Measurements from ENCODE around the gene OR52H1. TPM values are rescaled to one million over a fixed set of nuclear protein-coding genes. Genes with fewer than 3 reads are reported as not detected.

The OR52H1 gene
- total RNA-seq, 1 donor from 2014 or later = not detected

GRCh38 chr11:5557751-5558150, 9.4 kb upstream of the OR52H1 start:
- DNase-seq = no peak
- intact Hi-C loops (cut with micrococcal nuclease) = no loop called here
- no peak overlapping the region for H3K4me3 Mint-ChIP-seq
- peaks cover 9% of the 10 kb centered on the region for H3K27me3 Mint-ChIP-seq
- H3K4me1 Mint-ChIP-seq = no peaks in the 10 kb centered on the region
- no peak overlapping the region for H3K27ac Mint-ChIP-seq
- no peaks in the 10 kb centered on the region for H3K36me3 Mint-ChIP-seq (ENCODE audit: low read depth)
- H3K9me3 Mint-ChIP-seq = no peaks in the 10 kb centered on the region

DNA sequence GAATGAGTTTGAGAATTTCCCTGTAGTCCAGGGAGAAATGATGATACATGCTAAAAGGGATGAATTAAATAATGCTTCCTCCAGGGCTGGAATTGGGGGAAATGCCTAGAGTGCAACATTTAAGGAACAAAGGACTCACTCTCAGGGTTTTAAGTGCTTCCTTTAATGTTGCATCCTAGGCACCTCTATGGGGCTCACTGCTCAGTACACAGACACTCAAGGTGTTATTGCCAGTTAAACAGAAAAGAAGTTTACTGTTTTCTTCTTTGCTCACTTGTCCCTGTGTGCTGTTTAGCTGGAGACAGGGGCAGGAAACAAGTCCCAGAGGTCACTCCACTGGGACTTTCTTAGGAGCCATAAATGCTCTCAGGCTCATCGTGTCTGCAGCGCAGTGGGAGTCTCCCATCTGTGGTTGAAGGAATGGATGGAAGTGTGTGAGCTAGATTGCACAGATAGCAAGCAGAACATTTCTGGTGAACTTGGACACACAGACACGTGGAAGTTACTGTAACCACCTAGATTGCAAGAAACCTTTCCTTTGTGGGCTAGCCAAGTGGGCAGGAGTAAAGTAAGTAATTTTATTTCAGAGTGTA, 8.4 kb upstream of the OR52H1 start:
- no peak overlapping the region for H3K27ac Mint-ChIP-seq
- no peaks in the 10 kb centered on the region for H3K36me3 Mint-ChIP-seq (ENCODE audit: low read depth)
- intact Hi-C loops (cut with micrococcal nuclease) = no loop called here
- no peak for DNase-seq
- H3K4me3 Mint-ChIP-seq = no peak overlapping the region
- peaks cover 9% of the 10 kb centered on the region for H3K27me3 Mint-ChIP-seq
- H3K4me1 Mint-ChIP-seq = no peaks in the 10 kb centered on the region
- no peaks in the 10 kb centered on the region for H3K9me3 Mint-ChIP-seq

GRCh38 chr11:5553343-5553742, 5.0 kb upstream of the OR52H1 start:
- no peaks in the 10 kb centered on the region for H3K36me3 Mint-ChIP-seq (ENCODE audit: low read depth)
- no peak for DNase-seq
- H3K27ac Mint-ChIP-seq = no peak overlapping the region
- no peak overlapping the region for H3K4me3 Mint-ChIP-seq
- intact Hi-C loops (cut with micrococcal nuclease) = no loop called here
- H3K9me3 Mint-ChIP-seq = no peaks in the 10 kb centered on the region
- H3K4me1 Mint-ChIP-seq = no peaks in the 10 kb centered on the region
- peaks cover 7% of the 10 kb centered on the region for H3K27me3 Mint-ChIP-seq

DNA sequence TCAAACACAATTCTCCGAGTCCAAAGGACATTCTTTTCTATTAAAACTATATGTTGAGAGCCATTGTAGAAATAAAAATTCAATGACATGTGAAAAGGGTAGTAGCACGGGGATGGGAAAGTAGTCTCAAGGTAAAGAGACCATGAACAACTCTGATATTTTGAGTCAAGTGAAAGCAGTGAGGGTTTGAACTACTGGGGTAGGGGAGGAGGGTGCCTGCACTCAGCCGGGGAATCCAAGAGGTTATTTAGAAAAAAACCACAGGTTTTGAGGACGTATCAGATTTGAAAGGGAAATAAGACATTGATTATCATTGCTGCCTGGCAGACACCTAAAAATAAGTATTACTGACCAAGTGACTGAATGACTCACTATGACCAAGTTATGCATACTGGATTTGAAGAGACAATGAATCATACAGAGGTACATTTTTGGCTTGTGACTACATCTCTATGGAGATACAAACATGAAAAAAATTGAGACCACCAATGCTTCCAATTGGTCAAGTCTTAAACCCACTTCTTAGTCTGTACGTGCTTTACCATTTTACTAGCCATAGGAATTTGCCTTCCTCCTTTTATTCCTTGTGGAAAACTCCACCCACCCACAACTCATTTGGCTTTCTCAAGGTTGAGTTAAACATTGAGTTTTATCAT, 2.2 kb upstream of the OR52H1 start:
- H3K9me3 Mint-ChIP-seq = no peaks in the 10 kb centered on the region
- H3K27me3 Mint-ChIP-seq = no peaks in the 10 kb centered on the region
- intact Hi-C loops (cut with micrococcal nuclease) = no loop called here
- DNase-seq = no peak
- no peaks in the 10 kb centered on the region for H3K4me1 Mint-ChIP-seq
- H3K4me3 Mint-ChIP-seq = no peak overlapping the region
- H3K27ac Mint-ChIP-seq = no peak overlapping the region
- H3K36me3 Mint-ChIP-seq (ENCODE audit: low read depth) = no peaks in the 10 kb centered on the region

GRCh38 chr11:5547982-5548381, 358 bp downstream of the OR52H1 start:
- Mint-ChIP-seq H3K27me3 (no peaks in the 10 kb centered on the region), H3K27ac (no peak overlapping the region), H3K4me3 (no peak overlapping the region), H3K36me3 (ENCODE audit: low read depth) (no peaks in the 10 kb centered on the region), H3K9me3 (no peaks in the 10 kb centered on the region), H3K4me1 (no peaks in the 10 kb centered on the region)
- intact Hi-C loops (cut with micrococcal nuclease) = no loop called here
- no peak for DNase-seq

DNA sequence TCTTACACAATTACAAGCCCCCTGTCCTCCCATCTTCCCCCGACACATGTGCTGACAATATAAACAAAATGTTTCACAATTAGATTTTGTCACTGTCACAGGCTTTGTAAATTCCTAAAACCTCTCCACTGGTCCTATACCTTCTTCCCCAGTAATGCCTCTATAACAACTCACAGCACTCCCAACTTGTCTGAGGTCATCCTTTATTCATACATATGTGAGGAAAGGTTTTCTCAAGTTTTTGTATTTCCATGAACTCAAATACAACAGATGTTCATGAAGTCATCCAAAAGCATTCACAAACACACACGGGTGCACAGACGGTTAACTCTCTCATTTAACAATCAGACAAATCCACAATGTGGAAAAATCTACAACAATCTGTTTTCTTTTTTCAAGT, 1.9 kb downstream of the OR52H1 start:
- intact Hi-C loops (cut with micrococcal nuclease) = no loop called here
- Mint-ChIP-seq H3K27me3 (peaks cover 3% of the 10 kb centered on the region), H3K4me1 (no peaks in the 10 kb centered on the region), H3K27ac (no peak overlapping the region), H3K36me3 (ENCODE audit: low read depth) (no peaks in the 10 kb centered on the region), H3K9me3 (no peaks in the 10 kb centered on the region), H3K4me3 (no peak overlapping the region)
- DNase-seq = no peak

DNA sequence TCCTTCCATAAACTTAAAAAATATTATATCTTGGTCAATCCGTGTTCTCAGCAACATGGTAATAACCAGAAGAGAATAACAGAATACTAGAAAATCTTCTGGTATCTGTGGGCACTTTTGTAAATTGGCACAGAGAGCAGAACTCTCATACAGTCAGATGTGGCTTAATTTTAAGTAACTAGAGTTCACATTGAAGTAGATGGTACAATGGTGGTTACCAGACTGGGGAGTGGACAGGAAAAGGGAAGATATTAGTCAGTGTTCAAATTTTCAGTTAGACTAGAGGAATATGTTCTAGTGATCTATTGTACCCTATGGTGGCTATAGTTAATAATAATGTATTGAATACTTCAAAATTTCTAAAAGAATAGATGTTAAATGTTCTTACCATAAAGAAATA, 6.9 kb downstream of the OR52H1 start:
- DNase-seq = no peak
- peaks cover 4% of the 10 kb centered on the region for H3K9me3 Mint-ChIP-seq
- H3K4me1 Mint-ChIP-seq = no peaks in the 10 kb centered on the region
- H3K36me3 Mint-ChIP-seq (ENCODE audit: low read depth) = no peaks in the 10 kb centered on the region
- no peak overlapping the region for H3K4me3 Mint-ChIP-seq
- H3K27me3 Mint-ChIP-seq = peaks cover 7% of the 10 kb centered on the region
- intact Hi-C loops (cut with micrococcal nuclease) = no loop called here
- no peak overlapping the region for H3K27ac Mint-ChIP-seq

GRCh38 chr11:5536482-5536881, 11.9 kb downstream of the OR52H1 start:
- Mint-ChIP-seq H3K4me1 (no peaks in the 10 kb centered on the region), H3K27ac (no peak overlapping the region), H3K27me3 (peaks cover 5% of the 10 kb centered on the region), H3K36me3 (ENCODE audit: low read depth) (no peaks in the 10 kb centered on the region), H3K9me3 (peaks cover 4% of the 10 kb centered on the region), H3K4me3 (no peak overlapping the region)
- DNase-seq = no peak
- intact Hi-C loops (cut with micrococcal nuclease) = no loop called here

DNA sequence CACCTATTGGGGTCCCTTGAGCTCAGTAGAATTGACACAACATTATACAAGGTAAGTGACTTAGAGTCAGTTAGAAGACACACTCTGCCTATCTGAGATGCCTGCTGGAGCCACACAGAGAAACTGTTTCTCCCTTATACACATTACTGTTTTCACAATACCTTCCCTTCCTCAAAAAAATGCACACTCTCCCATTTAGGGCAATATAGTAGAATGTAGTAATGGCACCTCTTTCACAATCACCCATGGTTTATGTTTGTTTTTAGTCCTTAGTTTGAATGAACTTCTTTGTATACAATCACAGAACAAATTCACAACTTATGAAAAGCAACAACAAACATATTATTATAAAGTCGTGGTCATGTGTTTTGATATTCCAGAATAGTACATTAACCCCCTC, 14.3 kb downstream of the OR52H1 start:
- intact Hi-C loops (cut with micrococcal nuclease) = no loop called here
- peaks cover 5% of the 10 kb centered on the region for H3K27me3 Mint-ChIP-seq
- no peak overlapping the region for H3K4me3 Mint-ChIP-seq
- H3K9me3 Mint-ChIP-seq = peaks cover 4% of the 10 kb centered on the region
- no peaks in the 10 kb centered on the region for H3K4me1 Mint-ChIP-seq
- H3K27ac Mint-ChIP-seq = no peak overlapping the region
- DNase-seq = no peak
- H3K36me3 Mint-ChIP-seq (ENCODE audit: low read depth) = no peaks in the 10 kb centered on the region

GRCh38 chr11:5531053-5531831, 17.1 kb downstream of the OR52H1 start:
- Mint-ChIP-seq H3K9me3 (no peaks in the 10 kb centered on the region), H3K36me3 (ENCODE audit: low read depth) (no peaks in the 10 kb centered on the region), H3K4me1 (no peaks in the 10 kb centered on the region), H3K27me3 (peaks cover 2% of the 10 kb centered on the region), H3K4me3 (no peak overlapping the region), H3K27ac (no peak overlapping the region)
- DNase-seq = no peak
- intact Hi-C loops (cut with micrococcal nuclease) = no loop called here

DNA sequence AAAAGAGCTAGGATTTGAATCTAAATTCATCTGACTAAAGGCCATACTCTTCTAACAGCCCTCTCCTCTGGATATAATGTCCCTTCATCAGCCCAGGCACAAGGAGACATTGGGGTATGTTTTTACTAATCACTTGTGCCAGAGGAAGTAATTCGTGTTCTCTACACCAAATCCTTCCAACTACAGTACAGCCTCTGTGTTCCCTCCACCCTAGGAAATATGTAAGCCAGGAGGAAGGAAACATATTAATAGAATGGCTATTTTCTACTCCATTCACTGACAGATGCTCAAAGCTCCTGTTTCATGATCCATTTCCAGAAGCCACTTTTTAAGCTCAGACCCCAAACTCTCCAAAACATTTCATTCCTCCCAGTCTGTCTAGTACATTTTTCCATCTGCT, 19.8 kb downstream of the OR52H1 start:
- intact Hi-C loops (cut with micrococcal nuclease) = no loop called here
- Mint-ChIP-seq H3K4me1 (no peaks in the 10 kb centered on the region), H3K36me3 (ENCODE audit: low read depth) (no peaks in the 10 kb centered on the region), H3K4me3 (no peak overlapping the region), H3K9me3 (no peaks in the 10 kb centered on the region), H3K27me3 (no peaks in the 10 kb centered on the region), H3K27ac (no peak overlapping the region)
- no peak for DNase-seq

DNA sequence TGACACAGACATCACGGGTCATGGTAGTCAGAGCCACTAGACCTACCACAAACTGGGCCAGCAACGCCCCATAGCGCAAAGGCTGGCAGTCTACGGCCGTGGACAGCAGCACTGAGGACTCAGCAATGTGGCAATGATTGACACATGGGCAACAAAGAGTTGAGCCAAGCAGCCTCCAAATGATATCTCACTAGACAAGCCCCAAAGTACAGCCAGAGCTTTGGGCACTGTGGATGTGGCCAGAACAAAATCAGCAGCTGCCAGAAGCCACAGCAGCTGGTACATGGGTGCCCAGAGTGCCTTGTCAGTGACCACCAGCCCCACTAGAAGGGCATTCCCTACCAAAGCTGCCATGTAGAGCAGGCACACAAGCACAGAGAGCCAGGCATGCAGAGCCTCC, 20.6 kb downstream of the OR52H1 start:
- H3K36me3 Mint-ChIP-seq (ENCODE audit: low read depth) = no peaks in the 10 kb centered on the region
- DNase-seq = no peak
- H3K4me1 Mint-ChIP-seq = no peaks in the 10 kb centered on the region
- H3K9me3 Mint-ChIP-seq = no peaks in the 10 kb centered on the region
- intact Hi-C loops (cut with micrococcal nuclease) = no loop called here
- H3K27me3 Mint-ChIP-seq = no peaks in the 10 kb centered on the region
- H3K27ac Mint-ChIP-seq = no peak overlapping the region
- no peak overlapping the region for H3K4me3 Mint-ChIP-seq

DNA sequence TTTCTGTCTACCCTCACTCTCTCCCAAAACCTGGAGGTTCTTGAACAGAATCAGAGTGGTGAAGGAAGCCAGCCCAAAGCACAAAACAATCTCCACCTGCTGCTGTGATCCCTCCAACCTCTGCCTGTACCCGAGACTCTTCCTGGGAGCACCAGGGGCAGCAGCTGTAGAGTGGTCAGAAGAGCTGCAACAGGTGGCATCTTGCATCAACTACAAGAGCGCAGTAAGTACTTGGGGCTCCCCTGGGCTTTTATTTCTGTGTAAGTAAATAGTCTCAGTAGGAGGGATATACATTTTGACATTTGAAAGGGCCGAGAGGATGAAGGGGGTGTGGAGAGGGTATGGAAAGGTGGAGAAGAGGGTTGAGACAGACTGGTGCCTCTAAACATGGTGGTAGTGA, 23.6 kb downstream of the OR52H1 start:
- intact Hi-C loops (cut with micrococcal nuclease) = no loop called here

GRCh38 chr11:5522308-5522707, 26.0 kb downstream of the OR52H1 start:
- Mint-ChIP-seq H3K4me3 (no peak overlapping the region), H3K27me3 (no peaks in the 10 kb centered on the region), H3K27ac (no peak overlapping the region), H3K36me3 (ENCODE audit: low read depth) (no peaks in the 10 kb centered on the region), H3K9me3 (no peaks in the 10 kb centered on the region), H3K4me1 (no peaks in the 10 kb centered on the region)
- intact Hi-C loops (cut with micrococcal nuclease) = no loop called here
- no peak for DNase-seq

More for the DNA sequence above, 23.6 kb downstream of the OR52H1 start:
- H3K4me1 Mint-ChIP-seq = no peaks in the 10 kb centered on the region
- no peak overlapping the region for H3K4me3 Mint-ChIP-seq
- no peak overlapping the region for H3K27ac Mint-ChIP-seq
- H3K36me3 Mint-ChIP-seq (ENCODE audit: low read depth) = no peaks in the 10 kb centered on the region
- no peaks in the 10 kb centered on the region for H3K27me3 Mint-ChIP-seq
- DNase-seq = no peak
- H3K9me3 Mint-ChIP-seq = no peaks in the 10 kb centered on the region

All from activated CD4-positive, alpha-beta T cell treated with anti-CD3 and anti-CD28 coated beads, Interleukin-2, amount 10 ng/mL, durations not matched to agents 24 days and 14 days (primary cell).